ENCODE measurements around the gene UNC5C.

- TF ChIP-seq TAF1 (IDR thresholded peaks at IDR 0.05; ENCODE audit: borderline replicate concordance, low read depth, low read length): no peak
- peak; percentile 18 for TF ChIP-seq JUND (IDR thresholded peaks at IDR 0.05)
- no peak for TF ChIP-seq RFX5 (IDR thresholded peaks at IDR 0.05; ENCODE audit: low read length)
- no peak for TF ChIP-seq MEF2A (IDR thresholded peaks at IDR 0.05; ENCODE audit: borderline replicate concordance, low read depth)
- no peak for TF ChIP-seq CTCF (IDR thresholded peaks at IDR 0.05)
- TF ChIP-seq EP300 (IDR thresholded peaks at IDR 0.05; ENCODE audit: borderline replicate concordance in 1 of 2, low read depth in 1 of 2, low read length in 1 of 2): no peak
- TF ChIP-seq RXRA (IDR thresholded peaks at IDR 0.05; ENCODE audit: borderline replicate concordance, low read depth): no peak
- no peak for TF ChIP-seq NFIC (IDR thresholded peaks at IDR 0.05; ENCODE audit: borderline replicate concordance)
Observed at GRCh38 chr4:95415346-95415771, 133.4 kb downstream of the UNC5C start.
